Fibroblast of lung (primary cell): ENCODE measurements around the gene MBOAT1. TPM values are rescaled to one million over a fixed set of nuclear protein-coding genes. Genes with fewer than 3 reads are reported as not detected.
A peak's percentile ranks its signal among the peaks of the same experiment; 100 is the strongest.

Experiments used
- DNase-seq, 2 donors: peaks; one replicate each; pipeline versions ENCODE4 v3.0.0 to v3.0.0-alpha.2; 2010; ENCODE audit warnings: low read depth in 2 of 2
- H2AFZ ChIP-seq: 2 replicates; pipeline ENCODE4 v1.5.1; 2012; ENCODE audit warnings: low read length, control low read depth, inconsistent platforms
- H3K27ac ChIP-seq: 2 replicates; pipeline ENCODE4 v1.5.1; 2011; ENCODE audit warnings: low read length, control low read depth; ENCODE audit not compliant: insufficient read depth
- H3K27me3 ChIP-seq: 2 replicates; pipeline ENCODE4 v1.5.1; 2011; ENCODE audit warnings: mild to moderate bottlenecking, low read length; ENCODE audit not compliant: control insufficient read depth, insufficient read depth
- H3K36me3 ChIP-seq: 2 replicates; pipeline ENCODE4 v1.5.1; 2011; ENCODE audit warnings: low read length; ENCODE audit not compliant: control insufficient read depth, insufficient read depth
- H3K4me1 ChIP-seq: 2 replicates; pipeline ENCODE4 v1.5.1; 2011; ENCODE audit warnings: low read length; ENCODE audit not compliant: control insufficient read depth, insufficient read depth; ENCODE audit errors: extremely low read depth
- H3K4me2 ChIP-seq: 2 replicates; pipeline ENCODE4 v1.5.1; 2011; ENCODE audit warnings: low read length, control low read depth; ENCODE audit not compliant: insufficient read depth; ENCODE audit errors: extremely low read depth
- H3K4me3 ChIP-seq, 4 experiments: fragments of 200-600 bp in 1 of 4; sonication (generic) in 1 of 4; replicated peaks in 1 of 4; 2 replicates each; pipeline ENCODE4 v1.5.1; 2011 to 2016; ENCODE audit warnings: low read length in 4 of 4, low read depth in 3 of 4, mild to moderate bottlenecking in 3 of 4, control low read depth in 2 of 4, inconsistent platforms in 1 of 4, mixed read lengths in 1 of 4; ENCODE audit not compliant: insufficient read depth in 1 of 4; ENCODE audit errors: control extremely low read depth in 1 of 4
- H3K79me2 ChIP-seq: 2 replicates; pipeline ENCODE4 v1.5.1; 2012; ENCODE audit warnings: mild to moderate bottlenecking, low read length, inconsistent platforms; ENCODE audit not compliant: control insufficient read depth, insufficient read depth
- H3K9ac ChIP-seq: 2 replicates; pipeline ENCODE4 v1.5.1; 2011; ENCODE audit warnings: mild to moderate bottlenecking, low read length, control low read depth; ENCODE audit not compliant: insufficient read depth
- H3K9me3 ChIP-seq: 2 replicates; pipeline ENCODE4 v1.5.1; 2012; ENCODE audit warnings: low read depth, low read length; ENCODE audit not compliant: control insufficient read depth, insufficient read depth
- H4K20me1 ChIP-seq: 2 replicates; pipeline ENCODE4 v1.5.1; 2011; ENCODE audit warnings: low read length; ENCODE audit not compliant: control insufficient read depth, insufficient read depth; ENCODE audit errors: extremely low read depth
- EZH2 ChIP-seq: IDR thresholded peaks from 2 replicates; pipeline ENCODE4 v1.5.1; 2012; ENCODE audit warnings: low read length, control low read depth, mild to moderate bottlenecking; ENCODE audit errors: missing control alignments
- polyA plus RNA-seq, 2 donors: library from polyadenylated mRNA; depleted of rRNA in 1 of 2; stranded (reverse) in 1 of 2; unstranded in 1 of 2; fragments of >200 nt; gene quantifications; 2 replicates each; pipeline ENCODE4 v1.2.1, GENCODE V29; 2011 to 2012; ENCODE audit warnings: missing spikeins in 1 of 2
- total RNA-seq: library from RNA; depleted of rRNA; stranded (reverse); fragments of >200 nt; gene quantifications from 2 replicates; pipeline ENCODE4 v1.2.1, GENCODE V29; 2014
- TF ChIP-seq, protein P1 (sequence below), 2 donors: IDR thresholded peaks in 1 of 2; conservative IDR thresholded peaks in 1 of 2; 1 replicate in 1 of 2; 2 replicates in 1 of 2; pipeline ENCODE4 v1.5.1; 2011 to 2012; ENCODE audit warnings: low read length in 2 of 2, control low read depth in 1 of 2, inconsistent platforms in 1 of 2, low read depth in 1 of 2, mild to moderate bottlenecking in 1 of 2

MBOAT1 gene
- total and polyA plus RNA-seq, 2 donors (not counting 1 experiment from before 2014, with no cell fraction given): 3.1 to 6.6 TPM

DNA sequence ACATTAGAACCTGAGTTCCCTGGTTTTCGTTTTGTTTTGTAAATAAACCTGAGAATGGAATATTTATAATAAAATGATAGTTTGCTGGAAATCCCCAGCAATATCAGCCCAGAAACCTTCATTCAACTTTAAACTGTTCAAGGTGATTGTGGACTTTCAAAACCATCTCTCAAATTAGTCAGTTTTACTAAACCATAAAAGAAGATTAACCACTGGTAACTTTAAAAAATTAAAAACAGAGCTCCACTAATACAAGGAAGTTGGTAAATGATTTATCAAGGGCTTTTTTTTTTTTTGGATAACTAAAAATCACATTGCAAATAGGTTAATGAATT, 10.0 kb downstream of the MBOAT1 start:
- no peak overlapping the region for H2AFZ ChIP-seq
- DNase-seq: no peak
- no peaks in the 10 kb centered on the region for H3K36me3 ChIP-seq
- H3K4me3 ChIP-seq: no peak overlapping the region
- H3K4me2 ChIP-seq: no peak overlapping the region
- no peaks in the 10 kb centered on the region for H3K79me2 ChIP-seq
- H3K9ac ChIP-seq: no peak overlapping the region
- peaks cover 2% of the 10 kb centered on the region for H3K4me1 ChIP-seq
- no peaks in the 10 kb centered on the region for H3K9me3 ChIP-seq
- TF ChIP-seq EZH2: no peak
- TF ChIP-seq, protein P1, sequence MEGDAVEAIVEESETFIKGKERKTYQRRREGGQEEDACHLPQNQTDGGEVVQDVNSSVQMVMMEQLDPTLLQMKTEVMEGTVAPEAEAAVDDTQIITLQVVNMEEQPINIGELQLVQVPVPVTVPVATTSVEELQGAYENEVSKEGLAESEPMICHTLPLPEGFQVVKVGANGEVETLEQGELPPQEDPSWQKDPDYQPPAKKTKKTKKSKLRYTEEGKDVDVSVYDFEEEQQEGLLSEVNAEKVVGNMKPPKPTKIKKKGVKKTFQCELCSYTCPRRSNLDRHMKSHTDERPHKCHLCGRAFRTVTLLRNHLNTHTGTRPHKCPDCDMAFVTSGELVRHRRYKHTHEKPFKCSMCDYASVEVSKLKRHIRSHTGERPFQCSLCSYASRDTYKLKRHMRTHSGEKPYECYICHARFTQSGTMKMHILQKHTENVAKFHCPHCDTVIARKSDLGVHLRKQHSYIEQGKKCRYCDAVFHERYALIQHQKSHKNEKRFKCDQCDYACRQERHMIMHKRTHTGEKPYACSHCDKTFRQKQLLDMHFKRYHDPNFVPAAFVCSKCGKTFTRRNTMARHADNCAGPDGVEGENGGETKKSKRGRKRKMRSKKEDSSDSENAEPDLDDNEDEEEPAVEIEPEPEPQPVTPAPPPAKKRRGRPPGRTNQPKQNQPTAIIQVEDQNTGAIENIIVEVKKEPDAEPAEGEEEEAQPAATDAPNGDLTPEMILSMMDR (conservative IDR thresholded peaks at IDR 0.05 in 1 of 2, IDR thresholded peaks at IDR 0.05 in 1 of 2; ENCODE audit: low read depth in 1 of 2, low read length in 2 of 2): no peak
- no peak overlapping the region for H3K27ac ChIP-seq
- H4K20me1 ChIP-seq: no peaks in the 10 kb centered on the region
- no peaks in the 10 kb centered on the region for H3K27me3 ChIP-seq

DNA sequence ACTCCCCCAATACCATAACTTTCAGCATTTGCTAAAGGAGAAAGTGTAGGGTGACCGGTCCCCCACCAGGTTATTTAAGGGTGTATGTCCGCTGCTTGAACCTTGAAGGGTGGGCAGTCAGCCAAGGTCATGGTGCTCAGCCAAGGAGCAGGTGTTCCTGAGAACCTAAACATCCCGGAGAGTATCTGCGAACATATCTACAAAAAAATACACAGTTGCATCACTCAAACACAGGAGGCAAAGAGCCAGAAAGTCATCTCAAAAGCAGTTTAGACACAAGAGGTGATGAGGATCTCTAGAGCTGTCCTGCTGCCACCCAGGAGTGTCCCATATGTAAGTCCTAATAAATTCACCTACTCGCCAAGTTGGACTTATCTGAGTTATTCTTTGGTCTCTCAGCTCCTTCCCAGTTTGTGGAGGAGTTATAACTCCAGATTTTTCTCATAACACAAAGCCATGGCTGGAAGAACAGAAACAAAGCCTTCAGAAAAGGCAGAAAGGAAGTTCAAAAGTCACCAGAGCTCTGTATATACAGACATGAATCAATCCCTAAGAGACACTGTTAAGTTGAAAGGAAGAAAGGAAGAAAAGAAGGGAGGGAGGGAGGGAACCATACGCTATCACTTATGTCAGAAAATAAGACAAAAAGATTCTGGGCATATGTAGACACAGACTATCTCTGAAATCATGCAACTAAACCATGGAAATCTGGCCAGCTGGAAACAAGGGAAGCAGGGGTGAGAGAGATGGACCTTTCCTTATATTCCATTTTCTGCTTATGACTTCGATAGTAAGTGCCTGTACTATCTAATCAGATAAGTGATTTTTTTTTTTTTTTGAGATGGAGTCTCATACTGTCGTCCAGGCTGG, 11.3 kb downstream of the MBOAT1 start:
- peaks cover 2% of the 10 kb centered on the region for H3K4me1 ChIP-seq

DNA sequence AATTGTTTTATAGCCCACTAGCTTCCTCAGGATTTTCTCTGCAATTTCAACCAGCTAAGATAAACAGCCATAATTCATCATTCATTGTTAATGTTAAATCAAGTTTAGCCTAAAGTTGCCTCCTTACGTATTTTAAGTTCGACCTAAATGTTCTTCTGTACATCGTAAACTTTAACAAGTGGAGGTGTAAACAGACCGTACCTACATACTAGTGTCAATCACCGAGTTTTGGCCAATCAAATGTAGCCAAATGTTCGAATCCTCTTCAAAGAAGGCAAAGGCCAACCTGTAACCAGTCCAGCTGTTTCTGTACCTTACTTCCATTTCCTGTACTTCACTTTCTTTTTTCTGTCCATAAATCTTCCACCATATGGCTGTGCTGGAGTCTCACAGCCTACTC, 13.5 kb downstream of the MBOAT1 start:
- TF ChIP-seq, protein P1 (conservative IDR thresholded peaks at IDR 0.05 in 1 of 2, IDR thresholded peaks at IDR 0.05 in 1 of 2; ENCODE audit: low read depth in 1 of 2, low read length in 2 of 2): no peak
- no peak for TF ChIP-seq EZH2
- H3K4me2 ChIP-seq: no peak overlapping the region
- H4K20me1 ChIP-seq: no peaks in the 10 kb centered on the region
- no peaks in the 10 kb centered on the region for H3K36me3 ChIP-seq
- H3K9me3 ChIP-seq: no peaks in the 10 kb centered on the region
- peaks cover 1% of the 10 kb centered on the region for H3K4me1 ChIP-seq
- DNase-seq: no peak
- no peak overlapping the region for H3K4me3 ChIP-seq
- no peaks in the 10 kb centered on the region for H3K27me3 ChIP-seq
- H3K79me2 ChIP-seq: no peaks in the 10 kb centered on the region
- H2AFZ ChIP-seq: no peak overlapping the region
- H3K9ac ChIP-seq: no peak overlapping the region
- no peak overlapping the region for H3K27ac ChIP-seq

More for the DNA sequence above, 11.3 kb downstream of the MBOAT1 start:
- Histone ChIP-seq H4K20me1 (no peaks in the 10 kb centered on the region), H3K27me3 (no peaks in the 10 kb centered on the region), H3K4me3 (no peak overlapping the region), H3K9ac (no peak overlapping the region), H3K9me3 (no peaks in the 10 kb centered on the region), H3K36me3 (no peaks in the 10 kb centered on the region), H3K4me2 (no peak overlapping the region), H3K27ac (no peak overlapping the region), H2AFZ (no peak overlapping the region), H3K79me2 (no peaks in the 10 kb centered on the region)
- no peak for TF ChIP-seq EZH2
- TF ChIP-seq, protein P1 (conservative IDR thresholded peaks at IDR 0.05 in 1 of 2, IDR thresholded peaks at IDR 0.05 in 1 of 2; ENCODE audit: low read depth in 1 of 2, low read length in 2 of 2): no peak
- peak in 1 of 2 donors; percentile 6 for DNase-seq
